Measurements from ENCODE around the gene HS3ST3A1. TPM values are rescaled to one million over a fixed set of nuclear protein-coding genes. Genes with fewer than 3 reads are reported as not detected.

Gene HS3ST3A1
- total RNA-seq, 1 donor from 2014 or later, result not detected

DNA sequence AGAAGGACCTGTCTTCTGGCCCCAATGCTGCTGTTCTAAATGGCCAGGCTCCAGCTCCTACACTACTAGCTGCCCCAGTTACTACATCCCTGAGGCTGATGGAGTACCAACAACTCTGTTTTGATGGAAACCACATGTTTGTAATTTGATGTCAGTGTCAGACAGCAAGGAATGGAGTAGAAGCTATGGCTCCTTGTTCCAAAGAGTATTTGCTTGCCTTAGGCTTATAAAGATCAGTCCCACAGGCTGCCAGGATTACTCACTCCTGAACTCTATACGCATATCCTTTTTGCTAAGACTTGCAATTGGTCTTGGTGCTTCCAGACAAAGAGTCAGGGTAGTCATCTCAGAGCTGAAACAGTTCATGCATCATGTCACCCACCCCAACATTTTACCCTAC is 139.6 kb downstream of the HS3ST3A1 start:
- no peaks in the 10 kb centered on the region for H3K36me3 ChIP-seq
- no peak overlapping the region for H3K27ac ChIP-seq
- H3K4me3 ChIP-seq, result no peak overlapping the region
- no peak for DNase-seq (ENCODE audit: low spot score in 2 of 2)
- TF ChIP-seq, protein P1, sequence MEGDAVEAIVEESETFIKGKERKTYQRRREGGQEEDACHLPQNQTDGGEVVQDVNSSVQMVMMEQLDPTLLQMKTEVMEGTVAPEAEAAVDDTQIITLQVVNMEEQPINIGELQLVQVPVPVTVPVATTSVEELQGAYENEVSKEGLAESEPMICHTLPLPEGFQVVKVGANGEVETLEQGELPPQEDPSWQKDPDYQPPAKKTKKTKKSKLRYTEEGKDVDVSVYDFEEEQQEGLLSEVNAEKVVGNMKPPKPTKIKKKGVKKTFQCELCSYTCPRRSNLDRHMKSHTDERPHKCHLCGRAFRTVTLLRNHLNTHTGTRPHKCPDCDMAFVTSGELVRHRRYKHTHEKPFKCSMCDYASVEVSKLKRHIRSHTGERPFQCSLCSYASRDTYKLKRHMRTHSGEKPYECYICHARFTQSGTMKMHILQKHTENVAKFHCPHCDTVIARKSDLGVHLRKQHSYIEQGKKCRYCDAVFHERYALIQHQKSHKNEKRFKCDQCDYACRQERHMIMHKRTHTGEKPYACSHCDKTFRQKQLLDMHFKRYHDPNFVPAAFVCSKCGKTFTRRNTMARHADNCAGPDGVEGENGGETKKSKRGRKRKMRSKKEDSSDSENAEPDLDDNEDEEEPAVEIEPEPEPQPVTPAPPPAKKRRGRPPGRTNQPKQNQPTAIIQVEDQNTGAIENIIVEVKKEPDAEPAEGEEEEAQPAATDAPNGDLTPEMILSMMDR (IDR thresholded peaks at IDR 0.05), result no peak
- intact Hi-C loops (cut with DNase I), result no loop called here
- H3K4me1 ChIP-seq, result no peaks in the 10 kb centered on the region
- no peaks in the 10 kb centered on the region for H3K27me3 ChIP-seq
- no peaks in the 10 kb centered on the region for H3K9me3 ChIP-seq

DNA sequence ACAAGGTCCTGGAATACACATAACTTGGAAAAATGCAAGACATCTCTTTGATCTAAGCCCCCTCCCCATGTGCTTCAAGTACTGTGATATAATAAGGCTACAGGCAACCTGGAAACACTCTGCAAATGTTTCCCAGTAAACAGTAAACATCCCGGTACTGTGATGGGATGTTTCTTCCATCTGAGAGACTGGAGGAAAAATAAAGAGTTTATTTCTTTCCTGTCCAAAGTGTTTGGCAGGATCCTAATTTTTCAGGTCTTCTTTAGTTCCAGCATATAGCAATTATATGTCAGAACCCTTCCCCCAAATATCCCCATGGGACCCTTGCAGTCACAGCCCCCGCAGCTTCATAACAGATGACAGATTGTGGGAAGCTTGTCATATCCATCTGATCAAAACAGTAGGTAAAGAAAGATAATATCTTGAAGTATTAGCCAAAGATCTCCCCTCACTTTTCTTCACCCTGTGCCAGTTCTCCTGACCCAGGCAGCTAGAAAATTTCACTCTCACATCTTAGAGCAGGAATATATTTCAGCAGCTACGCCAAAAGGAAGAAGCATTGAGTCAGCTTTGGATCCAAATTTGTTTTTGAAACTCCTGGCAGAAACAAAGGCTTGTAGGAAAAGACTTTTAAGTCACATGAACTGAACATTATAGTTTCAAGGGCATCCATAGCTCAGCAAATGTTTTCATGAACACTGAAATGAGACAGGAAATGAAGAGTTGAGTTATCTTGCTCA is 141.3 kb downstream of the HS3ST3A1 start:
- Histone ChIP-seq H3K27me3 (no peaks in the 10 kb centered on the region), H3K4me1 (no peaks in the 10 kb centered on the region), H3K27ac (no peak overlapping the region), H3K4me3 (no peak overlapping the region), H3K9me3 (no peaks in the 10 kb centered on the region), H3K36me3 (no peaks in the 10 kb centered on the region)
- TF ChIP-seq, protein P1 (IDR thresholded peaks at IDR 0.05), result no peak
- DNase-seq (ENCODE audit: low spot score in 2 of 2), result no peak
- intact Hi-C loops (cut with DNase I), result no loop called here

DNA sequence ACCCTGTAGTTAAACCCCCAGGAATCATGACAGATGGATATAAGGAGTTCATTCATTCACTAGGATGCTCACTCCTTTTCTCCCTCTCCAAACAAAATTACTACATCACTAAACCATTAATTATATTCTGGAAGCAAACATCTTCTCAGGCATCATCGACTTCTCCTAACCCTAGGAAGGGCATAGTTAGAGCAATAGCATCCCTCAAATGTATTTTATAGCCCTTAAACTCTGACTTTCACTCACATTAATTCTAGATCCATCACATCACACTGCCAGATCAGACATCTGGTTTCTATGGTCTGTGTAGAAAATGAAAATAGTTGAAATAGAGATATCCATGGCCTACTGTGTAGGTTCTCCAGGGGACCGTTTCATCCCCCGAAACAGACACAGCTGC is 143.9 kb downstream of the HS3ST3A1 start:
- Histone ChIP-seq H3K27ac (no peak overlapping the region), H3K27me3 (no peaks in the 10 kb centered on the region), H3K4me3 (no peak overlapping the region), H3K36me3 (no peaks in the 10 kb centered on the region), H3K9me3 (no peaks in the 10 kb centered on the region), H3K4me1 (no peaks in the 10 kb centered on the region)
- DNase-seq (ENCODE audit: low spot score in 2 of 2), result no peak
- intact Hi-C loops (cut with DNase I), result no loop called here
- TF ChIP-seq, protein P1 (IDR thresholded peaks at IDR 0.05), result no peak

Data from ascending aorta (tissue), 2 donors.